H9 (cell line): ENCODE results near the gene ALCAM. TPM values are rescaled to one million over a fixed set of nuclear protein-coding genes. Genes with fewer than 3 reads are reported as not detected.
A peak's percentile ranks its signal among the peaks of the same experiment; 100 is the strongest.

Experiments
- DNase-seq: peaks from one replicate; pipeline ENCODE4 v3.0.0-alpha.2; 2017
- H2AFZ ChIP-seq: one replicate; pipeline ENCODE4 v1.6.1; 2013; ENCODE audit warnings: mild to moderate bottlenecking, low read length, control low read depth, moderate library complexity
- H2AK5ac ChIP-seq: 2 replicates; pipeline ENCODE4 v1.6.1; 2013; ENCODE audit warnings: low read length, control low read depth, mixed read lengths; ENCODE audit not compliant: insufficient read length
- H2BK120ac ChIP-seq: one replicate; pipeline ENCODE4 v1.6.1; 2013; ENCODE audit warnings: low read depth, mild to moderate bottlenecking, low read length, control low read depth, inconsistent platforms; ENCODE audit not compliant: poor library complexity, severe bottlenecking
- H2BK12ac ChIP-seq: 2 replicates; pipeline ENCODE4 v1.6.1; 2013; ENCODE audit warnings: low read length, control low read depth, mixed read lengths, low read depth; ENCODE audit not compliant: insufficient read length
- H2BK15ac ChIP-seq: 2 replicates; pipeline ENCODE4 v1.6.1; 2013; ENCODE audit warnings: low read depth, low read length, control low read depth
- H2BK20ac ChIP-seq: one replicate; pipeline ENCODE4 v1.6.1; 2013; ENCODE audit warnings: low read depth, mild to moderate bottlenecking, low read length, control low read depth, inconsistent platforms; ENCODE audit not compliant: poor library complexity, severe bottlenecking
- H2BK5ac ChIP-seq: 2 replicates; pipeline ENCODE4 v1.6.1; 2013; ENCODE audit warnings: low read length, control low read depth, mixed read lengths; ENCODE audit not compliant: insufficient read length
- H3K14ac ChIP-seq: 2 replicates; pipeline ENCODE4 v1.6.1; 2013; ENCODE audit warnings: low read length, control low read depth; ENCODE audit not compliant: insufficient read depth
- H3K18ac ChIP-seq: 2 replicates; pipeline ENCODE4 v1.6.1; 2013; ENCODE audit warnings: low read depth, mild to moderate bottlenecking, mixed read lengths, low read length, control low read depth; ENCODE audit not compliant: insufficient read length
- H3K23ac ChIP-seq: 2 replicates; pipeline ENCODE4 v1.6.1; 2013; ENCODE audit warnings: low read length, control low read depth, mixed read lengths, low read depth; ENCODE audit not compliant: insufficient read length
- H3K23me2 ChIP-seq: 2 replicates; pipeline ENCODE4 v1.6.1; 2013; ENCODE audit warnings: low read depth, mild to moderate bottlenecking, mixed read lengths, low read length, control low read depth; ENCODE audit not compliant: insufficient read length, poor library complexity, severe bottlenecking
- H3K27ac ChIP-seq: 2 replicates; pipeline ENCODE4 v1.5.1; 2013; ENCODE audit warnings: low read length, control low read depth, mixed read lengths, low read depth; ENCODE audit not compliant: insufficient read length
- H3K27me3 ChIP-seq: 2 replicates; pipeline ENCODE4 v1.6.1; 2013; ENCODE audit warnings: low read length, control low read depth, inconsistent platforms; ENCODE audit not compliant: insufficient read depth
- H3K4ac ChIP-seq: 2 replicates; pipeline ENCODE4 v1.6.1; 2013; ENCODE audit warnings: low read depth, mild to moderate bottlenecking, control low read depth, inconsistent platforms, low read length, moderate library complexity
- H3K4me1 ChIP-seq: 2 replicates; pipeline ENCODE4 v1.6.1; 2013; ENCODE audit warnings: low read length, control low read depth, inconsistent platforms; ENCODE audit not compliant: insufficient read depth
- H3K4me2 ChIP-seq: 2 replicates; pipeline ENCODE4 v1.6.1; 2013; ENCODE audit warnings: low read length, control low read depth, mixed read lengths; ENCODE audit not compliant: insufficient read length, insufficient read depth
- H3K56ac ChIP-seq: 2 replicates; pipeline ENCODE4 v1.6.1; 2013; ENCODE audit warnings: low read depth, mild to moderate bottlenecking, mixed read lengths, low read length, control low read depth; ENCODE audit not compliant: insufficient read length
- H3K79me1 ChIP-seq: 2 replicates; pipeline ENCODE4 v1.6.1; 2013; ENCODE audit warnings: low read depth, mild to moderate bottlenecking, moderate library complexity, low read length, control low read depth, inconsistent platforms; ENCODE audit not compliant: insufficient read depth, poor library complexity, severe bottlenecking
- H3K79me2 ChIP-seq: 2 replicates; pipeline ENCODE4 v1.6.1; 2013; ENCODE audit warnings: low read length, control low read depth, inconsistent platforms; ENCODE audit not compliant: insufficient read depth
- H3K9ac ChIP-seq: 2 replicates; pipeline ENCODE4 v1.6.1; 2013; ENCODE audit warnings: low read length, control low read depth, mixed read lengths; ENCODE audit not compliant: insufficient read length; ENCODE audit errors: extremely low read depth
- H3K9me3 ChIP-seq: one replicate; pipeline ENCODE4 v1.6.1; 2013; ENCODE audit warnings: low read depth, low read length, inconsistent platforms; ENCODE audit not compliant: control insufficient read depth
- H3T11ph ChIP-seq: one replicate; pipeline ENCODE4 v1.6.1; 2013; ENCODE audit warnings: mild to moderate bottlenecking, low read length, control low read depth, inconsistent platforms
- H4K20me1 ChIP-seq: one replicate; pipeline ENCODE4 v1.6.1; 2013; ENCODE audit not compliant: control insufficient read depth, insufficient read length, insufficient read depth
- H4K5ac ChIP-seq: 2 replicates; pipeline ENCODE4 v1.6.1; 2013; ENCODE audit warnings: low read depth, mild to moderate bottlenecking, mixed read lengths, low read length, control low read depth; ENCODE audit not compliant: insufficient read length
- H4K8ac ChIP-seq: replicated peaks from 2 replicates; pipeline ENCODE4 v1.6.1; 2013; ENCODE audit warnings: low read length, control low read depth, mixed read lengths, low read depth; ENCODE audit not compliant: insufficient read length
- H4K91ac ChIP-seq: 2 replicates; pipeline ENCODE4 v1.6.1; 2013; ENCODE audit warnings: low read depth, mild to moderate bottlenecking, moderate library complexity, mixed read lengths, low read length, control low read depth; ENCODE audit not compliant: insufficient read length
- H3K27ac Mint-ChIP-seq, 3 experiments: 2 replicates in 2 of 3; 3 replicates in 1 of 3; pipeline ENCODE4 v1.8.0; 2020 to 2021; ENCODE audit warnings: mixed read lengths in 3 of 3, mild to moderate bottlenecking in 1 of 3, moderate library complexity in 1 of 3
- H3K27me3 Mint-ChIP-seq: 2 replicates; pipeline ENCODE4 v1.8.0; 2021; ENCODE audit warnings: low read depth, mild to moderate bottlenecking, moderate library complexity, mixed read lengths
- H3K36me3 Mint-ChIP-seq, 3 experiments: 2 replicates in 2 of 3; 3 replicates in 1 of 3; pipeline ENCODE4 v1.8.0; 2020 to 2021; ENCODE audit warnings: low read depth in 3 of 3, mixed read lengths in 3 of 3; ENCODE audit not compliant: insufficient read depth in 1 of 3
- H3K4me1 Mint-ChIP-seq, 2 experiments: 2 replicates each; pipeline ENCODE4 v1.8.0; 2020; ENCODE audit warnings: mixed read lengths in 2 of 2
- H3K4me3 Mint-ChIP-seq, 2 experiments: 2 replicates in 1 of 2; 3 replicates in 1 of 2; pipeline ENCODE4 v1.8.0; 2020 to 2021; ENCODE audit warnings: mild to moderate bottlenecking in 2 of 2, mixed read lengths in 2 of 2, moderate library complexity in 1 of 2
- H3K9me3 Mint-ChIP-seq, 2 experiments: 2 replicates in 1 of 2; 3 replicates in 1 of 2; pipeline ENCODE4 v1.8.0; 2020; ENCODE audit warnings: mild to moderate bottlenecking in 2 of 2, mixed read lengths in 2 of 2, moderate library complexity in 1 of 2
- WGBS: extraction: QIAGEN DNeasy Blood & Tissue Kit; methylation state at CpG from one replicate; pipeline ENCODE4 v1.1.7; 2013; ENCODE audit warnings: missing lambda C conversion rate, low lambda C conversion rate, mixed read lengths; ENCODE audit not compliant: insufficient read length; ENCODE audit errors: extremely low coverage; 5-methylcytosine and 5-hydroxymethylcytosine counted together
- total RNA-seq: library from RNA; stranded (reverse); gene quantifications from 2 replicates; pipeline ENCODE4 v1.2.1, GENCODE V29; 2021
- TF ChIP-seq, protein P1 (sequence below): fragments of 200-600 bp; sonication (generic); conservative IDR thresholded peaks from 3 replicates; pipeline ENCODE4 v1.8.0; 2021; ENCODE audit warnings: antibody characterized with exemption, mild to moderate bottlenecking

Gene ALCAM
- total RNA-seq, 1 experiment from 2014 or later, result 43.7 TPM

DNA sequence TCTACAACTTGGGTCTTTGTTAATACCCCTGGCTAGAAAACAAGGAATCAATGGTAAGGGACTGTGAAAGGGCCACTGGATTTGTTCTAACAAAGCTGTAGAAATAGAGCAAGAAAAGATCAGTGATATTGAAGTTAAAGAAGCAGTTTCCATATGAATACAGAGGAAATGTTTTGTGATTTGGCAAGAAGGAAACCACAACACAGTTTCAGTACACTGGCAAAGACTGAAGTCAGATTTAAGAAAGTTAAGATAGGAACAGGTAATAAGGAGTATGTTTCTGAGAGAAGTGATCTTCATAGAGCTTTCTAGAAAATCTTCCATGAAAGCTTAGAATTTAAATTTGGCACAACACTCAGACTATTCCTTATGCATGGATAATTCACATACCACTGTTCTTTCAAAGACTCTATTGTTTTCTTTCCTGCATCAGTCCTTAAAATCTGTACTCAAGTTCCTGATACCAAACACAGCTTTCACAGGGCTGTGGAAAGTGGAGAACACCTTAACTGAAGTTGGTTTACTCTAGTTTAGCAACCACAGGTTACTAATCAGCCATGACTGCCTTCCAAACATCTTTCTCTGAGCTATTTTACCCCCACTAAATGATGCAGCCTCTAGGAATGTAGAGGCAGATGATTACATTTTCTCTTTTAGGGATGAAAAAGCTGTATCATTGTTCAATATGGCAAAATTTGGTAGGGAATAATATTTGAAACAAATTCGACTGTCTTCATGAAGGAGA, 32.4 kb upstream of the ALCAM start:
- Histone ChIP-seq H3K27ac (no peak overlapping the region), H2AFZ (no peak overlapping the region), H3T11ph (no peak overlapping the region), H2AK5ac (no peak overlapping the region), H3K9ac (no peak overlapping the region), H3K4me2 (no peak overlapping the region), H3K4me1 (no peaks in the 10 kb centered on the region), H3K56ac (no peak overlapping the region), H2BK12ac (no peak overlapping the region), H2BK15ac (no peak overlapping the region), H3K14ac (no peak overlapping the region), H3K23ac (no peak overlapping the region), H4K20me1 (no peaks in the 10 kb centered on the region), H3K9me3 (no peaks in the 10 kb centered on the region), H3K23me2 (no peaks in the 10 kb centered on the region), H3K18ac (no peak overlapping the region), H3K27me3 (no peaks in the 10 kb centered on the region), H3K79me1 (no peaks in the 10 kb centered on the region), H2BK120ac (no peak overlapping the region), H4K8ac (no peak overlapping the region), H2BK20ac (no peak overlapping the region), H4K5ac (no peak overlapping the region), H3K79me2 (no peaks in the 10 kb centered on the region), H4K91ac (no peak overlapping the region), H3K4ac (no peak overlapping the region), H2BK5ac (no peak overlapping the region)
- H3K9me3 Mint-ChIP-seq, result peaks cover 10 to 11% of the 10 kb centered on the region in 2 experiments; a peak in 4 of 5 replicates
- H3K4me3 Mint-ChIP-seq, result no peak overlapping the region
- WGBS, result no CpG with 5 or more reads among the region's 1 CpG
- peaks cover 0 to 8% of the 10 kb centered on the region in 2 experiments; a peak in 2 of 4 replicates for H3K4me1 Mint-ChIP-seq
- no peaks in the 10 kb centered on the region for H3K27me3 Mint-ChIP-seq
- TF ChIP-seq, protein P1, sequence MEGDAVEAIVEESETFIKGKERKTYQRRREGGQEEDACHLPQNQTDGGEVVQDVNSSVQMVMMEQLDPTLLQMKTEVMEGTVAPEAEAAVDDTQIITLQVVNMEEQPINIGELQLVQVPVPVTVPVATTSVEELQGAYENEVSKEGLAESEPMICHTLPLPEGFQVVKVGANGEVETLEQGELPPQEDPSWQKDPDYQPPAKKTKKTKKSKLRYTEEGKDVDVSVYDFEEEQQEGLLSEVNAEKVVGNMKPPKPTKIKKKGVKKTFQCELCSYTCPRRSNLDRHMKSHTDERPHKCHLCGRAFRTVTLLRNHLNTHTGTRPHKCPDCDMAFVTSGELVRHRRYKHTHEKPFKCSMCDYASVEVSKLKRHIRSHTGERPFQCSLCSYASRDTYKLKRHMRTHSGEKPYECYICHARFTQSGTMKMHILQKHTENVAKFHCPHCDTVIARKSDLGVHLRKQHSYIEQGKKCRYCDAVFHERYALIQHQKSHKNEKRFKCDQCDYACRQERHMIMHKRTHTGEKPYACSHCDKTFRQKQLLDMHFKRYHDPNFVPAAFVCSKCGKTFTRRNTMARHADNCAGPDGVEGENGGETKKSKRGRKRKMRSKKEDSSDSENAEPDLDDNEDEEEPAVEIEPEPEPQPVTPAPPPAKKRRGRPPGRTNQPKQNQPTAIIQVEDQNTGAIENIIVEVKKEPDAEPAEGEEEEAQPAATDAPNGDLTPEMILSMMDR, result no peak
- DNase-seq, result no peak
- peaks cover 0 to 13% (median 4%) of the 10 kb centered on the region in 3 experiments; a peak in 5 of 7 replicates for H3K36me3 Mint-ChIP-seq
- H3K27ac Mint-ChIP-seq, result peak overlapping the region in 1 of 3 experiments; percentile 54; a peak in 1 of 7 replicates
